GM23338 (cell line): ENCODE measurements around the gene COMTD1. TPM values are rescaled to one million over a fixed set of nuclear protein-coding genes. Genes with fewer than 3 reads are reported as not detected.

ENCODE experiments used
- ATAC-seq: fragments of 200-7000 bp; cut with Tn5 transposase; 3 replicates; pipeline ENCODE4 v1.9.1; 2020
- DNase-seq: peaks from one replicate; pipeline ENCODE4 v3.0.0-alpha.2; 2015; ENCODE audit warnings: low spot score
- H2AFZ ChIP-seq: fragments of 200-600 bp; sonication (generic); 2 replicates; pipeline ENCODE4 v1.8.0; 2016; ENCODE audit warnings: antibody characterized with exemption, mild to moderate bottlenecking, moderate library complexity
- H3F3A ChIP-seq: fragments of 200-600 bp; sonication (generic); replicated peaks from 2 replicates; pipeline ENCODE4 v1.8.0; 2017; ENCODE audit warnings: antibody characterized with exemption, mixed run types, low read depth
- H3K27ac ChIP-seq: fragments of 200-600 bp; sonication (generic); 2 replicates; pipeline ENCODE4 v1.6.1; 2016; ENCODE audit warnings: low read depth
- H3K27me3 ChIP-seq: fragments of 200-600 bp; sonication (generic); 2 replicates; pipeline ENCODE4 v1.8.0; 2016; ENCODE audit warnings: mild to moderate bottlenecking, mixed run types, moderate library complexity; ENCODE audit not compliant: insufficient read depth
- H3K36me3 ChIP-seq: fragments of 200-600 bp; sonication (generic); 2 replicates; pipeline ENCODE4 v1.8.0; 2016; ENCODE audit warnings: mild to moderate bottlenecking; ENCODE audit not compliant: insufficient read depth
- H3K4me1 ChIP-seq: fragments of 200-600 bp; sonication (generic); 2 replicates; pipeline ENCODE4 v1.8.0; 2016; ENCODE audit warnings: mild to moderate bottlenecking, moderate library complexity; ENCODE audit not compliant: insufficient read depth
- H3K4me2 ChIP-seq: fragments of 200-600 bp; sonication (generic); 2 replicates; pipeline ENCODE4 v1.7.1; 2017; ENCODE audit warnings: mixed run types
- H3K4me3 ChIP-seq: fragments of 200-600 bp; sonication (generic); 2 replicates; pipeline ENCODE4 v1.6.1; 2016; ENCODE audit warnings: mixed run types
- H3K79me2 ChIP-seq: fragments of 200-600 bp; sonication (generic); replicated peaks from 2 replicates; pipeline ENCODE4 v1.8.0; 2017; ENCODE audit warnings: mild to moderate bottlenecking; ENCODE audit not compliant: insufficient read depth
- H3K9me2 ChIP-seq: fragments of 200-600 bp; sonication (generic); 2 replicates; pipeline ENCODE4 v1.8.0; 2017; ENCODE audit not compliant: insufficient read depth
- H4K20me1 ChIP-seq: fragments of 200-600 bp; sonication (generic); replicated peaks from 2 replicates; pipeline ENCODE4 v1.8.0; 2017; ENCODE audit warnings: mild to moderate bottlenecking; ENCODE audit not compliant: insufficient read depth
- H3K27ac Mint-ChIP-seq: 2 replicates; pipeline ENCODE4 v1.8.0; 2020; ENCODE audit warnings: inconsistent platforms, mild to moderate bottlenecking, moderate library complexity, mixed read lengths
- H3K27me3 Mint-ChIP-seq: 3 replicates; pipeline ENCODE4 v1.8.0; 2022; ENCODE audit warnings: low read depth, mild to moderate bottlenecking, moderate library complexity, mixed read lengths, inconsistent platforms; ENCODE audit not compliant: insufficient read depth, poor library complexity
- H3K36me3 Mint-ChIP-seq: 3 replicates; pipeline ENCODE4 v1.8.0; 2021; ENCODE audit warnings: low read depth, mild to moderate bottlenecking, inconsistent platforms, moderate library complexity, mixed read lengths
- H3K4me1 Mint-ChIP-seq: 3 replicates; pipeline ENCODE4 v1.8.0; 2020; ENCODE audit warnings: mild to moderate bottlenecking, inconsistent platforms, mixed read lengths
- H3K4me3 Mint-ChIP-seq: 3 replicates; pipeline ENCODE4 v1.8.0; 2021; ENCODE audit warnings: moderate library complexity, mild to moderate bottlenecking, inconsistent platforms, mixed read lengths
- H3K9me3 Mint-ChIP-seq: 3 replicates; pipeline ENCODE4 v1.8.0; 2020; ENCODE audit warnings: moderate library complexity, mild to moderate bottlenecking, inconsistent platforms, mixed read lengths
- CREB1 ChIP-seq: fragments of 250-450 bp; sonication (Bioruptor Pico); IDR thresholded peaks from 2 replicates; pipeline ENCODE4 v1.5.0; 2020; ENCODE audit warnings: low read depth, mild to moderate bottlenecking, moderate library complexity
- CTCF ChIP-seq, 2 experiments: fragments of 200-600 bp in 1 of 2; sonication (generic) in 1 of 2; conservative IDR thresholded peaks; 2 replicates each; pipeline versions ENCODE4 v1.5.1 to v1.6.1; 2016 to 2017; ENCODE audit warnings: antibody characterized with exemption in 2 of 2, low read depth in 2 of 2, mild to moderate bottlenecking in 2 of 2, moderate library complexity in 1 of 2
- ETS1 ChIP-seq: IDR thresholded peaks from 2 replicates; pipeline ENCODE4 v1.6.1; 2016; ENCODE audit warnings: antibody characterized with exemption
- EZH2 ChIP-seq: fragments of 200-600 bp; sonication (generic); IDR thresholded peaks from one replicate; pipeline ENCODE4 v1.8.0; 2017; ENCODE audit warnings: antibody characterized with exemption, mild to moderate bottlenecking, low read depth; ENCODE audit not compliant: unreplicated experiment
- EZH2phosphoT487 ChIP-seq: fragments of 200-600 bp; sonication (generic); IDR thresholded peaks from one replicate; pipeline ENCODE4 v1.8.1; 2018; ENCODE audit warnings: antibody characterized with exemption; ENCODE audit not compliant: unreplicated experiment
- JUNB ChIP-seq: IDR thresholded peaks from one replicate; pipeline ENCODE4 v1.6.1; 2016; ENCODE audit warnings: antibody characterized with exemption; ENCODE audit not compliant: unreplicated experiment
- NANOG ChIP-seq: IDR thresholded peaks from 2 replicates; pipeline ENCODE4 v1.6.1; 2016; ENCODE audit warnings: antibody characterized with exemption, borderline replicate concordance
- POLR2AphosphoS5 ChIP-seq: IDR thresholded peaks from 2 replicates; pipeline ENCODE4 v1.6.1; 2016; ENCODE audit warnings: antibody characterized with exemption, low read depth
- REST ChIP-seq: IDR thresholded peaks from one replicate; pipeline ENCODE4 v1.6.1; 2018; ENCODE audit warnings: antibody characterized with exemption; ENCODE audit not compliant: unreplicated experiment
- STAT1 ChIP-seq: IDR thresholded peaks from one replicate; pipeline ENCODE4 v1.6.1; 2016; ENCODE audit warnings: antibody characterized with exemption; ENCODE audit not compliant: unreplicated experiment
- ZNF114 ChIP-seq: fragments of 250-450 bp; sonication (Bioruptor Pico); IDR thresholded peaks from 2 replicates; pipeline ENCODE4 v1.5.0; 2020; ENCODE audit warnings: mild to moderate bottlenecking, moderate library complexity
- ZNF331 ChIP-seq: fragments of 250-450 bp; sonication (Bioruptor Pico); IDR thresholded peaks from 2 replicates; pipeline ENCODE4 v1.5.0; 2020; ENCODE audit warnings: low read depth, mild to moderate bottlenecking, moderate library complexity
- ZNF462 ChIP-seq: fragments of 250-450 bp; sonication (Bioruptor Pico); IDR thresholded peaks from 2 replicates; pipeline ENCODE4 v1.5.0; 2020; ENCODE audit warnings: mild to moderate bottlenecking, moderate library complexity
- polyA plus RNA-seq: library from polyadenylated mRNA; unstranded; fragments of >200 nt; fragmentation: Nextera tagmentation; extraction: Ambion mirVana; gene quantifications from 2 replicates; pipeline ENCODE4 v1.2.1, GENCODE V29; 2016
- total RNA-seq: library from RNA; depleted of rRNA; stranded (reverse); fragments of >200 nt; shearing (Covaris generic); gene quantifications from 2 replicates; pipeline ENCODE4 v1.2.3, GENCODE V29; 2014

The COMTD1 gene
- total and polyA plus RNA-seq, 2 experiments from 2014 or later = 40.0 to 46.7 TPM

- H3K4me1 Mint-ChIP-seq = no peaks in the 10 kb centered on the region
- H3F3A ChIP-seq = no peaks in the 10 kb centered on the region
- no peak overlapping the region for H3K4me2 ChIP-seq
- H3K9me3 Mint-ChIP-seq = no peaks in the 10 kb centered on the region
- no peaks in the 10 kb centered on the region for H3K36me3 Mint-ChIP-seq
- TF ChIP-seq ZNF462 (CRISPR knock-in tag) (no peak), NANOG (no peak), CREB1 (no peak), ETS1 (no peak), POLR2AphosphoS5 (no peak), ZNF114 (CRISPR knock-in tag) (no peak), REST (no peak), JUNB (no peak), EZH2phosphoT487 (no peak), STAT1 (no peak), CTCF (conservative IDR thresholded peaks at IDR 0.05; ENCODE audit: low read depth in 2 of 2) (no peak), EZH2 (no peak), ZNF331 (CRISPR knock-in tag) (no peak)
- H3K4me3 Mint-ChIP-seq = no peak overlapping the region
- H3K27me3 ChIP-seq = no peaks in the 10 kb centered on the region
- ATAC-seq = no peak
- H3K36me3 ChIP-seq = no peaks in the 10 kb centered on the region
- H3K27ac Mint-ChIP-seq = no peak overlapping the region
- no peak overlapping the region for H3K4me3 ChIP-seq
- H3K27ac ChIP-seq = 0 out of 2 replicates have a peak overlapping the region, but pooled peaks have one; percentile 14
- DNase-seq = no peak
- H3K27me3 Mint-ChIP-seq = peaks cover 3% of the 10 kb centered on the region
- H3K79me2 ChIP-seq = no peaks in the 10 kb centered on the region
- H3K4me1 ChIP-seq = no peaks in the 10 kb centered on the region
- H4K20me1 ChIP-seq = no peaks in the 10 kb centered on the region
- H3K9me2 ChIP-seq = 0 out of 2 replicates have a peak, but pooled peaks cover 6% of the 10 kb centered on the region
- H2AFZ ChIP-seq = no peak overlapping the region
These were observed 37.9 kb downstream of the COMTD1 start for GRCh38 chr10:75197906-75198305.
